GOT3 (cell line): Measurements from ENCODE around the gene NFATC2.

Source experiments
- DNase-seq: peaks from one replicate; lab custom pipeline; 2025; ENCODE audit warnings: mixed read lengths; lab: John Stamatoyannopoulos, UW

Gene NFATC2

DNA sequence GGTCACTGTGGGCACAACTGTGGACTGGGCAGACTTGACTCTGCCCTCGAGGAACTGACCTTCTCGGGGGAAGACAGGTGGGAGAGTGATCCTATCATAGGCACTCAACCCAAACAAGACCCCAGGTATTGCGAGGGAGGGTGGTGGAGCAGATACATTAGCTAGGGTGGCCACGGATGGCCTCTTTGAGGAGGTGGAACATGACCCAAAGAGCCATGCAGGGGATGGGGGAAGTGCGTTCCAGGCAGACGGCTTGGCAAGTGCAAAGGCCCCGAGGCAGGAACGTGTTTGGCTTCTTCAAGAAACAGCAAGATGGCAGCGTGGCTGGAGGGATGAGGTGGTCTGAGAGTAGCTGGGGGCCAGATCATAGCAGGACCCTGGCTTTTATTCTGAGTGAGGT, 167.6 kb downstream of the NFATC2 start:
- no peak for DNase-seq

DNA sequence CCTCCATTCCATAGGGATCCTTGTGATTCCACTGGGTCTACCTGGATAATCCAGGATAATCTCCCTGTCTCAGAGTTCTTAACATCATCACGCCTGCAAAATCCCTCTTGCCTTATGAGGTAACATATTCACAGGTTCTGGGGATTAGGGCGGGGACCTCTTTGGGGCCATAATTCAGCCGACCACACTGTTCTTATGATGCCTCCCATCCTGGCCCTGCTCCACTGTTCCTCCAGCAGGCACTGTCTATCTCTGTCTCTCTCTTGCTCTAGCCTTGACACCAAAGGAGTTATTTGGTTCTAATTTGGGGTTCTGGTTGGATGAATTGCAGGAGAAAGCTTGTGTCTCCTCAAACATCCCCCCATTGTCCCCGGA, 168.1 kb downstream of the NFATC2 start:
- no peak for DNase-seq

DNA sequence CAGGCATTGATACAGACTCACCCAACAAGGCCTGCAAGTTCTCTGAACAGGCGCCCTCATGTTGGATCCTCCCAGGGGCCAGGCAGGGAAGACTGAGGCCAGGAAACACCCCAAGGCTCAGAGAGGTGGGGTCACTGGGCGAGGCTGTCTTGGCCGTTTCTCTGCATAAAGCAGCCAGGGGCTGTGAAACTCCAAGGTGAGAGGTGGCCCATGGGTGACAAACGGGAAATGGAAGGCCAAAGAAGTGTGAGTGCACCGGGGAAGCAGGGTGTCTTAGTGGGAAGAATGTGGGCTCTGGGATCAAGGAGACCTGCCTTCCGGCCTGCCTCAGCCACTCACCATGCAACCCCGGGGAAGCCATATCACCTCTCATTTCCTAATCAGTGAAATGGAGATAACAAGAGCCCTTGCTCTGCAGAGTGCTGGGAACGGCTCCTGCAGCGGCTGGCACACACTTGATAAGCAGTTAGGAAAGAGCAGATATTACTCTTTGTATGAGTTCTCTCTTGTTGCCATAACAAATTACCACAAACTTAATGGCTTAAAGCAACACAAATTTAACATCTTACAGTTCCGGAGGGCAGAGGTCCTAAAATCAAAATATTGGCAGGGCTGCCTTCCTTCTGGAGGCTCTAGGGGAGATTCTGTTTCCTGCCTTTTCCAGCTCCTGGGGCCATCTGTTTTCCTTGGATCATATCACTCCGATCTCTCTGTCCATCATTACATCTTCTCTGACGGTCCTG, 168.6 kb downstream of the NFATC2 start:
- DNase-seq: no peak

DNA sequence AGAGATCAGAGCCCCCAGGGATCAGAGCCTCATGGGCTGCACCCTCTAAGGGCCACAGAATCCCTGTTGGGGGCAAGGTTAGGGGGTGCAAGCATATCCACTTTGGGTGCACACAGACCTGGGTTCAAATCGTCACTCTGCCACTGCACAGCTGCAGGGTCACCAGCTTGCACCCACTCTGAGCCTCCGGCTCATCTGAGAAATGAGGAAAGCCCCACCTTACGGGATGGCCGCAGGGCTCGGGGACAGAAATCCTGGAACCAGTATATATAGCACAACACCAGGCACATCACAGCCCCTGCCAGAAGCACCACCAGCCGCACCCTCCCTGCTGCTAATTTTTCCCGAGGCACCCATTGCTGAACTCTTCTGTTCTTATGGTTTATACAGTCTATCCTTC, 169.6 kb downstream of the NFATC2 start:
- no peak for DNase-seq

DNA sequence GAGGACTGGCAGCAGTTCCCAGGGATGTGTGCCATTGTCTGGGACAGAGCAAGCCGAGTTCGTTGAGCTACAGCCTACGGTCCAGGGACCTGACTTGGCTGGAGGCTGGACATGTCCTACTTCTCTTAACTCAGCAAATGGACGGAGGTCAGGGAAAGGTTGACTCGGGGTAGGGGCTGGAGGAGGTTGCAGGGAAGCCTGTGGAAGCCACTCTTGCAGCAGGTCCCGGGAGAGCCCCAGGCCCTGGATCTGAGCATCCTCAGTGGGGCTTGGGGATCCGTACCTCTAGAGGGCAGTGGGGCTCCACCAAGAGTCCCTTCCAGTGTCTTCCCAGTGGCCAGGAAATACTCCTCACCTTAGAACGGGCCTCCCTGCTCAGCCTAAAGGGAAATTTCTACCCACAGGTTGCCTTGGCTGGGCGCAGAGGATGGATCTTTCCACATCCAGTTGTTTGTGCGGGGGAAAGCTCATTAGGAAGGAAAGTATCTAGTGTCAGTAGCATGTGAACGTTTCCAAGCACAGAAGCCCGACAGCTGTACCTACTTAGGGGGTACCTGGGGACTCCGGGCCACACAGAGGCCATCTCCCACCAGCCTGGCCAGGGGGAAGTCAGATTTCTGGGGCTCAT, 170.2 kb downstream of the NFATC2 start:
- peak; percentile 40 for DNase-seq

DNA sequence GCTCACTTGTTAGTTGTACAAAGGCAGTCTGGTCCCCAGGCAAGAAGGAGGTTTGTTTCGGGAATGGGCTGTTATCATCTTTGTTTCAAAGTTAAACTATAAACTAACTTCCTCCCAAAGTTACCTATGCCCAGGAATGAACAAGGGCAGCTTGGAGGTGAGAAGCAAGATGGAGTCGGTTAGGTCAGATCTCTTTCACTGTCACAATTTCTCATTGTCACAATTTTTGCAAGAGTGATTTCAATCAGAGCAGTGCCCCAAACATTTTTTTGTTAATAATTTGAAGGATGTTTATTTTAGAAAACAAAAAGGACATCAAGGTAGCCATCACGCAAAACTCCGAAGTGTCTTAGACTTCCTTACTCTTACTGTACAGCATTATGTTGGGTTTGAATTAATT, 170.8 kb downstream of the NFATC2 start:
- no peak for DNase-seq

DNA sequence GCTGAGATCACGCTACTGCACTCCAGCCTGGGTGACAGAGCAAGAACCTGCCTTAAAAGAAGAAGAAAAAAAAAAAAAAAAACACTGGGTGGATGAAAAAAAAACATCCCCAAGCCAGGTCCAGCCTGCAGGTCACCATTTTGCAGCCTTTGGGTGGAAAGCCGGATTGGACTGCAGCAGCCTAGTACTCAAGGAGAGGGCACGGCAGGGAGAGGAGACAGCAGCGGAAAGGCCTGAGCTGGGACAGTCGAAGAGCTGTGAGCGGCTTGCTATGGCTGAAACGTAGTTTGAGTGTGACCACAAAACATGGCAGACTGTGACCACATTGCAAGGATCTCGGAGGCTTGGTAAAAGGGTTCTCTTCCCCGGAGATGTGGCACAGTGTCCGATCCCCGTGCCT, 173.0 kb downstream of the NFATC2 start:
- no peak for DNase-seq

GRCh38 chr20:51368461-51369211, 173.9 kb downstream of the NFATC2 start:
- no peak for DNase-seq

DNA sequence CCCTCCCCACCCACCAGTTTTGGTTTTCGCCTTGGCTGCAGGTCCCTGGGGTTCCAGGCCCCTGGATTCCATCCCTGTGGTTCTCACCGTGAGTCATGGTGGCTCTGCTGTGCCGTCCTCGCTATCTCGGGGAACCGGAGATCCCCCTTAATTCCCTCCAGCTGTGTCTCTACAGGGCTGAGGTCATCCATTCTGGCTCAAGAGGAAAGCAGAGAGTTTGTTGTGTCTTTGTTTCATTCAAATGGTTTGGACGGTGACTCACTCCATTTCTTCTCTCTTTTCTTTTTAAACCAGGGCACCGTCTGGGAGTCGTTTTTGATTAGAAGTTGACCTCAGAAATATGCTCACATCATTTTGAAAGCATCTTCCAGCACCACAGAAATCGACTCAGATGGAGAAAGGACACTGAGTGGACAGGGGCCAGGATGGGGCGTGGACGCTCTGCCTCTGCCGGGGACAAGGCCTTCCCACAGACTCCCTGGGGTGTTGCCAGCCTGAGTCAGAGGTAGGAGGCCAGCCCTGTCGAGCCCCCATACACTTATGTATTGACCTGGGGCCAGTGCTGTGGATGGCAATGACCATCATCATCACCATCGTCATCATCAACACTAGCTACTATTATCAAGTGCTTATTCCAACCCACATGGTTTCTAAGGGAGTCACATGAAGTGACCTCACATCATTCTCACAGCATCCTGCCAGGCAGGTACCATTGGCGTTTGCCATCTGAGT, 176.2 kb downstream of the NFATC2 start:
- peak; percentile 95 for DNase-seq

- no peak for DNase-seq
These were observed 176.8 kb downstream of the NFATC2 start for GRCh38 chr20:51365670-51366069.

- DNase-seq: no peak
These were observed 178.7 kb downstream of the NFATC2 start for GRCh38 chr20:51363813-51364212.

DNA sequence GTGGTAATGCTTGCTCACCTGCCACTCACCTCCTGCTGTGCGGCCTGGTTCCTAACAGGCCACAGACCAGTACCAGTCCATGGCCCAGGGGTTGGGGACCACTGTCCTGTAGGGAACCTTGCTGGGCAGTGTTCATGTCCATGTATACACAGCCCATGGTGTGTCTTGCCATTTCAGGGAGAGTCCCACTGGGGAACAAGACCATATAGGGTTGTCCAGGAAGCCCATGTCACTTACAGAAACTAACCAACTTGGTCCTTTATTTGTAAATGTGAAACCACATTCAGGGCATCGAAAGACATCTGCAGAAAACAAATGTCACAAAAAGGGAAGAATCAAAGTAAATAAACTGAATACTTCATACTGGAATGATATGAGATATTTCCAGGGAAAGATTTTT, 179.1 kb downstream of the NFATC2 start:
- DNase-seq: no peak

GRCh38 chr20:51362254-51362653, 180.3 kb downstream of the NFATC2 start:
- no peak for DNase-seq

- DNase-seq: no peak
These were observed 181.3 kb downstream of the NFATC2 start for GRCh38 chr20:51361258-51361657.

GRCh38 chr20:51360451-51361201, 181.9 kb downstream of the NFATC2 start:
- DNase-seq: peak; percentile 54

DNA sequence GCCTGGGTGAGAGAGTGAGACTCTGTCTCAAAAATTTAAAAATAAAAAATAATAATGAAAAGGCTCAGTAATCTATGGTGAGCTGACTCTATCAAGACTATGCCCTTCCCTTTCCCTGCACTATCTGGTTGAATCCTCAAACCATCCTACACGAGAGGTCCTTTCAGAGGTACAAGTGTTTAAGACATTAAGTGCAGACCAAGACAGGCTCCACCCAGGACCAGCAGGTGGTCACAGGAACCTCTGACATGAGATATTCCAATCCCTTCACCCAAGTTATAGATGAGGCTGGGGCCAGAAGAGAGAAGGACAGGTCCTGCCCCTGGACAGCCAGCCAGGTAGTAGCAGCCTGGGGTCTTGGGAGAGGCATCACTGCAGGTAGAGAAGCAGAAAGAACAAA, 182.6 kb downstream of the NFATC2 start:
- DNase-seq: no peak

DNA sequence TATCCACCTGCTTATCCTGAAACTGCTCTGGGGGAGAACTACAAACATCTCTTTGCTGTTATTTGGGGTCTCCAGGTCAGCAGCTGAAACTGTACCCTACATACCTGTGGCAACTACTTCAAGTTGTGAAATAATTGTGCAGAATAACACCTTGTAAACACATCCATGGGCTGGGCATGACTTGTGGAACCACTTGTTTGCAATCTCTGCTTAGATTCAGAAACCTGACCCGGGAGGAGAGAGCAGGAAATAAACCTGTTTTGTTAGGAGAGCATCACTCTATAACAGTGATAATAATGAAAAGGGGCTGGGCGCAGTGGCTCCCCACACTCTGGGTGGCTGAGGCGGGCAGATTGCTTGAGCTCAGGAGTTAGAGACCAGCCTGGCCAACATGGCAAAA, 183.1 kb downstream of the NFATC2 start:
- DNase-seq: no peak

GRCh38 chr20:51358032-51358724, 184.3 kb downstream of the NFATC2 start:
- no peak for DNase-seq

DNA sequence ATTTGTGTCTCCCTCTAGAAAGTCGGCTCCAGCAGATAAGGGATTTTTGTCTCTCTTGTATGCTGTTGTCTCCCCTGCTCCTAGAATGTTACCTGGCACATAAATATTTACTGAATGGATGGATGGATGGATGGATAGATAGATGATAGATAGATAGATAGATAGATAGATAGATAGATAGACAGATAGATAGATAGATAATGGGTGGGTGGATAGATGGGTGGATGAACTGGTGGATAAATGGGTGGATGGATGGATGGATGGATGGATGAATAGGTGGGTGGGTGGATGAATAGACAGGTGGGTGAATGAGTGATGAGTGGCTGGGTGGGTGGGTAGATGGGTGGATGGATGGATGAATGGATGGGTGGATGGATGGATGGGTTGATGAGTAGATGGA, 185.0 kb downstream of the NFATC2 start:
- no peak for DNase-seq

- no peak for DNase-seq
These were observed 185.6 kb downstream of the NFATC2 start for GRCh38 chr20:51356871-51357270.

DNA sequence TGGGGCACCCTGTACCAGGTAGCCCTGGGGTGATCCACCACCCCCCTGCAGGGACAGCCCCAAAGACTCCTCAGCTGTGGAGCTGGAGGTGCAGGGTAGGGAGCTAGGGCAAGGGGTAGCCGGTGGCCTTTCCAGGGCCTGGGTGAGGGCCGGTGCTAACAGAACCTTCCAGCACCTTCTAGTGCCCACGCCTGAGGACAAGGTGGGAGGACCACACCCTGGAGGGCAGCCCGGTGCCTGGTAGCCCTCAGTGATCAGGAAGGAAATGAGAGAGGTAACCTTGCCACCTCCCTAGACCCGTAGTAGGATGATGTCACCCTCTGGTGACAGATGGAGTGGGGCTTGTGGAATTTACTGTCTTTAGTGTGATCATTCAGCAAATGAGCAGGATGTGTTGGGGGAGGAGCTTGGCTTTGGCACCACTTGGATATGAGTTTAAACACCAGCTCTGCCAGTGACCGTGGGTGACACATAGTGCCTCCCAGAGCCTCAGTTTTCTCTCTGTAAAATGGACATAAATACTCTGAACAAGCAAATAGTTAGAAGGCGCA, 187.7 kb downstream of the NFATC2 start:
- no peak for DNase-seq
